Measurements from ENCODE around the gene TNS4.

The TNS4 gene

GRCh38 chr17:40499551-40500189 is 1.8 kb downstream of the TNS4 start:
- no peak for TF ChIP-seq CTCF (IDR thresholded peaks at IDR 0.05)

DNA sequence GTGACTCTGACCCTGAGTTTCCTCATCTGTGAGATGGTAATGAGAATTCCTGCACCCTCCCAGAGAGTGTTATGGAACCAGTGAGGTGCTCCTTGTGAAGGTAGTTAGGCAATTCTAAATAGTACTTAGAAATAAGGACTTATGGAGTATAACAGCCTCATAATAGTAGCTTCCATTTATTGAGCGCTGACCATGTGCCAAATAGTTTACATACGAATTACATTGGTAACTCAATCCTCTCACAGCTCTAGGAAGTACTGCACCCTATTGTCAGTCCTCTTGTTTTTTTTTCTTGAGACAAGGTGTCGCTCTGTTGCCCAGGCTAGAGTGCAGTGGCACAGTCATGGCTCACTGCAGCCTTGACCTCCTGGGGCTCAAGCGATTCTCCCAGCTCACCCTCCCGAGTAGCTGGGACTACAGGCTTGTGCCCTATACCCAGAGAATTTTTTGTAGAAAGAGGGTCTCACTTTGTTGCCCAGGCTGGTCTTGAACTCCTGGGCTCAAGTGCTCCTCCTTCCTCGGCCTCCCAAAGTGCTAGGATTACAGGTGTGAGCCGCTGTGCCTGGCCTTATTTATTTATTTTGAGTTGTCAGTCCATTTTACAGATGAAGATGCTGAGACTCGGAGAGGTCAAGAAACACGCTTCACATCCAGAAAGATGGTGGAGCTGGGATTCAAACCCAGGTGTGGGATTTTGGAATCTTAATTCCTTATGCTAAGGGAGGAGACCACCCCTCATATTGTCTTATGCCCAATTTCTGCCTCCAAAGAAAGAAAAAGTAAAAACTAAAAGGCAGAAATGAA is 2.9 kb downstream of the TNS4 start:
- TF ChIP-seq CTCF (IDR thresholded peaks at IDR 0.05), result no peak

DNA sequence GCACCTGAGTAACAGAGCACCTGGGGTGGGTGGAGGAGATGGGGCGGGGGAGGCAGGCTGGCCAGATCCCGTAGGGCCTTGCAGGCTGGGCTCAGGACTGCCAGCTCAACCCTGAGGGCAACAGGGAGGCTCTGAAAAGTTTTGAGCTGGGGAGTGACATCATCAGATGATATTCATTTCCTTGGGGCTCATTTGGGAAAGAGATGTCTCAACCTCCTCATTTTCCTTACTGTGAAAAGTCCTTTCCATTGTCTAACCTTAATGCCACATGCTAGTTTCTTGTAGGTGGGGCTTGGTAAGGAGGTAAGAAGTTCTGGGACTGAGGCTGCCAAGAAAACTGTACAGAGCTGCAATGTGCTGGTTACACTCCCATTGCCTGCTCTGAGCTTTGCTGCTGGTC is 3.7 kb downstream of the TNS4 start:
- no peak for TF ChIP-seq CTCF (IDR thresholded peaks at IDR 0.05)

DNA sequence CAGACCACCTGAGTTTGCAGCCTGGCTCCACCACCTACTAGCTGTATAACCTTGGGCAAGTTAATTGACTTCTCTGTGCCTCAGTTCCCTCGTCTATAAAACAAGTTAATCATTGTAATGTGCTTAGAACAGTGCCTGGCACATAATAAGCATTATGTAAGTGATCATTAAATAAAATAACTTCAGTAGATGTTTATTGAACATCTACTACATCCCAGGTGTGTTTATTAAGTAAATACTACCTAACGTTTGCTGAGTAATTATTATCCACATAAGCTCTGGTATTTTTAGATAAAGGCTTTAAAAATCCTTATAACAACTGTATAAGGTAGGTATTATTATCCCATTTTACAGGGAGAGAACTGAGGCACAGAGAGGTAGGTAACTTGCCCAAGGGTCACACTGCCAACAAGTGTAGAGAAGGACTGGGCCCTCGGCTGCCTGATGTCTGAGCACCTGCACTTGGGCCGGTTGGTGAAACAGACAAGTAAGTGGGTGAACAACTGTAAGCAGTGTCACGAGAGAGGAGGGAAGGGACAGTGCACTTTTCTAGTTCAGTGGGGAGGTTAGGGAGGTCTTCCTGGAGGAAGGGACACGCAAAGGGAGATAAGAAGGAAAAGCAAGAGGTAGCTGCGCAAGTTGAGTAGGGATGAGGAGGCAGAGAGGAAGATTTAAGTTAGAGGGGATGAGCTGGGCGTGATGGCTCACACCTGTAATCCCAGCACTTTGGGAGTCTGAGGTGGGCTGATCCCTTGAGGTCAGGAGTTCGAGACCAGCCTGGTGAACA is 4.6 kb downstream of the TNS4 start:
- TF ChIP-seq CTCF (IDR thresholded peaks at IDR 0.05), result no peak

DNA sequence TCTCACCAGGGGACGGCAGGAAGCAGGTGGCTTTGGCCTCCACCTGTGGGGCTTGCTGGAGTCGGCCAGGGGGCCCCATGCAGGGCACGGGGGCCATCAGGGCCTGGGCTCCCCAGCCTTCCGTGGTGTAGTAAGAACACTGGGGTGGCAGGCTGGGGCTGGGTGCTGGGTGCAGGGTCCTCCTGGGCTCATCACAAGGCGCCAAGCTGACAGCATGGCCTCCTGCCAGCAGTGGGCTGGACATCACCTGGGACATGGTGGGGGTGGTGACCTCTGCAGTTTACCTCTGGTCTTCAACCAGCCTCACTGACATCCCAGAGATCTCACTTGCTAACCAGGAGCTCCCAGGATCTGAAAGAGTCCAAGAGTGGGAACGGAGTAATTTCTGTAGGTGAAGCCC is 5.3 kb downstream of the TNS4 start:
- no peak for TF ChIP-seq CTCF (IDR thresholded peaks at IDR 0.05)

DNA sequence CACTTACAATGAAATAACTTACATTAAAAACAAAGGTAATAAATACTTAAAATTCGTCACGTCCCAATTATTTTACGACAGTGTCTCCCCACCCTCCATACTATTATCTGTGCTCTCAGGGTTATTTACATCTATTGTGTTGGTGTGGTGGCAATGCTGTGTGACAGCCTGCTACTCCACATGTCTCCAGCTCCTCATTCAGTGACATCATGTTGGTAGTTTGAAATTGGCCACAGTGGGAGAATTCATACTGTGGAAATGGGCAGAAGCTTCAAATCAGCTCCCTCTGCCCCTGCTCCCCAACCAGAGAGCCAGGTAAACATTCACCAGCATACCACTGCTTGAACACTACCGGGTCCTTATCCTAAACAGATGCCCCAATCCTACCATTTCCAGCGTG is 6.3 kb downstream of the TNS4 start:
- TF ChIP-seq CTCF (IDR thresholded peaks at IDR 0.05), result no peak

- TF ChIP-seq CTCF (IDR thresholded peaks at IDR 0.05), result no peak
Observed at GRCh38 chr17:40493697-40494096, 7.7 kb downstream of the TNS4 start.
